ENCODE results near the gene PECR. TPM values are rescaled to one million over a fixed set of nuclear protein-coding genes. Genes with fewer than 3 reads are reported as not detected.

The PECR gene
- total RNA-seq, 6 experiments from 2014 or later: 43.4 to 115 (median 80.3) TPM

GRCh38 chr2:216014986-216015385 lies 66.6 kb downstream of the PECR start:
- Histone ChIP-seq H3K4me3 (no peak overlapping the region), H3K9me3 (no peaks in the 10 kb centered on the region), H3K36me3 (no peaks in the 10 kb centered on the region), H3K4me1 (peaks cover 0 to 21% (median 5%) of the 10 kb centered on the region in 4 donors), H3K27ac (no peak overlapping the region), H3K27me3 (no peaks in the 10 kb centered on the region)
- intact Hi-C loops (cut with DNase I): loop anchor here in 1 of 2 donors (10.0 kb wide), 1 partner anchor 60 kb away; no protein-coding TSS in a partner anchor
- TF ChIP-seq POLR2A (IDR thresholded peaks at IDR 0.05): no peak
- TF ChIP-seq CTCF (IDR thresholded peaks at IDR 0.05): no peak
- WGBS (ENCODE audit: insufficient coverage, low coverage, low lambda C conversion rate, missing lambda C conversion rate): 95% methylated on average over 21 of the region's 23 CpGs
- no peak for DNase-seq
- ATAC-seq: no peak

DNA sequence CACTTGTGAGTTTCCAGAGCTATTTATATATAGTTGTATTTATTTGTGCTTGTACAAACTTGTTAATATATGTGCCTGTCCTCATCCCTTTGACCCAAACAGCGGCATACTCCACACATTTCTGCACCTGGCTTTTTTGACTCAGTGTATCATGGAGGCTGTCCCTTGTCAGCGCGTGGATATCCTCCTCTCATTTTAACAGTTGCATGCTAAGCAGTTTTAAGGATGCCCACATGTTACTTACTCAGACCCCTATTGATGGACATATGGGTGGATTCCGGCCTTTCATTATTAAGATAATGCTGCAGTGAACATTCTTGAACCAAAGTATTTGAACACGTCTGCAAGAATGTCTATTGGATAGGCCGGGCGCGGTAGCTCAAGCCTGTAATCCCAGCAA lies 67.6 kb downstream of the PECR start:
- ATAC-seq (no peak), DNase-seq (no peak)
- H3K9me3 ChIP-seq: no peaks in the 10 kb centered on the region
- H3K27me3 ChIP-seq: no peaks in the 10 kb centered on the region
- no peaks in the 10 kb centered on the region for H3K36me3 ChIP-seq
- no peak for TF ChIP-seq CTCF (IDR thresholded peaks at IDR 0.05)
- no peak for TF ChIP-seq POLR2A (IDR thresholded peaks at IDR 0.05)
- intact Hi-C loops (cut with DNase I): loop anchor here in 1 of 2 donors (10.0 kb wide), 1 partner anchor 59 kb away; no protein-coding TSS in a partner anchor
- no peak overlapping the region for H3K4me3 ChIP-seq
- H3K4me1 ChIP-seq: peaks cover 0 to 21% (median 5%) of the 10 kb centered on the region in 4 donors
- WGBS (ENCODE audit: insufficient coverage, low coverage, low lambda C conversion rate, missing lambda C conversion rate): 87% methylated on average over 8 of the region's 8 CpGs
- H3K27ac ChIP-seq: no peak overlapping the region

DNA sequence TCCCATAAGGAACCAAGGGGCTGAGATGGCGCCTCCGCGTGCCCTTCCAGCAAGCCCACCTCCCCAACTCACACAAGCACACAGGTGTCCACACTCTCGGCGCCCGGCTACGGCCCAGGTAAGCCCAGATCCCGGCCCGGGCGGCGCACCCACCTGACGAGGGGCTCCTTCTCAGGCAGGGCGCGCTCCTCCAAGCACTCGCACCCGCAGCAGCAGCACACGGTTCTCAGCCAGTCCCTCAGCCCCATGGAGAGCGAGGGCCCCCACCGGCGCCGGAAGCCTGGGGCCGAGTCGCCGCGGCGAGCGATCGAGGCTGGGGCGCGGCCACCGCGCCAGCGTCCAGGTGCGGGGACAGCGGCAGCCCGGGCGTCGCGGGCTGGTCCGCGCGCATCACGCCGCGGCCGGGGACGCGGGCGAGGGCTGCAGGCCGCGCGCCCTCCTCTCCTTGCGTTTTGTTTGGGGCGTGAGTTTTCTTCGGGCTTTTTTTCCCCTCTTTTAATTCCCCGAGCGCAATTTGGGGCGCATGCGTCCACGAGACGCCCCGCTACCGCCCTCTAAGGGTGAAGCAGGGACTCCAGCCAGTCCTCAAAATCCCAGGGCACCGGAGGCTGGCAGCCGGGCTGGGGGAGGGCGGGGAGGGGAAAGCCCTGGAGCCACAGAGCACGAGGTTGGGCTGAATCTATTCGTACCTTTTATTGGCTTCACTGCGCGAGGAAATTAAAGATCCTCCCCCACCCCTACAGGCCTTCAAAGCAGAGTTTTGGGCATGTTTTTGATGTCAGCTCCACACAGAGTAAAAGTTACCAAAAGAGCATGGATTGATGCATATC lies 68.3 kb downstream of the PECR start, which contains the start of gene MREG:
MREG (minus strand) TSS at position 472 of the 830 bp plus-strand sequence; CDS start at position 248, 224 bp downstream.
- 24% methylated on average over 14 of the region's 70 CpGs for WGBS (ENCODE audit: insufficient coverage, low coverage, low lambda C conversion rate, missing lambda C conversion rate)

GRCh38 chr2:216012830-216013079 lies 68.9 kb downstream of the PECR start:
- no peak for DNase-seq
- ATAC-seq: peak in 3 of 4 donors; percentile 5 to 8 (median 6)
- 35% methylated on average over 3 of the region's 6 CpGs for WGBS (ENCODE audit: insufficient coverage, low coverage, low lambda C conversion rate, missing lambda C conversion rate)
- H3K27me3 ChIP-seq: no peaks in the 10 kb centered on the region
- H3K27ac ChIP-seq: peak overlapping the region; percentile 26 to 46 (median 30)
- intact Hi-C loops (cut with DNase I): loop anchor here in 1 of 2 donors (10.0 kb wide), 1 partner anchor 58 kb away; no protein-coding TSS in a partner anchor
- no peaks in the 10 kb centered on the region for H3K36me3 ChIP-seq
- H3K4me3 ChIP-seq: peak overlapping the region; percentile 34 to 61 (median 36)
- H3K4me1 ChIP-seq: peaks cover 0 to 21% (median 5%) of the 10 kb centered on the region in 4 donors
- TF ChIP-seq POLR2A (IDR thresholded peaks at IDR 0.05) (no peak), CTCF (IDR thresholded peaks at IDR 0.05) (no peak)
- no peaks in the 10 kb centered on the region for H3K9me3 ChIP-seq

More for the DNA sequence above, 68.3 kb downstream of the PECR start, which contains the start of gene MREG:
- Histone ChIP-seq H3K27ac (peak within 1 kb of the TSS; percentile 26 to 46 (median 30)), H3K4me1 (peaks cover 0 to 21% (median 5%) of the 10 kb centered on the region in 4 donors), H3K4me3 (peak within 1 kb of the TSS; percentile 34 to 61 (median 36)), H3K36me3 (no peaks in the 10 kb centered on the region), H3K27me3 (no peaks in the 10 kb centered on the region), H3K9me3 (no peaks in the 10 kb centered on the region)
- peak; percentile 29 to 67 (median 50) for TF ChIP-seq CTCF (IDR thresholded peaks at IDR 0.05)
- no peak for TF ChIP-seq POLR2A (IDR thresholded peaks at IDR 0.05)
- DNase-seq (peak; percentile 71 to 78 (median 73)), ATAC-seq (peak; percentile 65 to 88 (median 78))
- intact Hi-C loops (cut with DNase I): loop anchor here in 1 of 2 donors (10.0 kb wide), 1 partner anchor 58 kb away; no protein-coding TSS in a partner anchor

Data from right lobe of liver (tissue), 6 donors.